Activated CD8-positive, alpha-beta memory T cell treated with anti-CD3 and anti-CD28 coated beads, Interleukin-2, amount 50 U/mL, for 48 hours (primary cell): ENCODE data around the gene MDGA2.
"Not testable (repeated sequence)": the region's sequence is repeated elsewhere in the genome, so short reads cannot be mapped to it uniquely, and the experiment has no call there.

ENCODE experiments used
- DNase-seq: peaks from one replicate; pipeline ENCODE4 v3.0.0-alpha.2; 2020

Gene MDGA2

DNA sequence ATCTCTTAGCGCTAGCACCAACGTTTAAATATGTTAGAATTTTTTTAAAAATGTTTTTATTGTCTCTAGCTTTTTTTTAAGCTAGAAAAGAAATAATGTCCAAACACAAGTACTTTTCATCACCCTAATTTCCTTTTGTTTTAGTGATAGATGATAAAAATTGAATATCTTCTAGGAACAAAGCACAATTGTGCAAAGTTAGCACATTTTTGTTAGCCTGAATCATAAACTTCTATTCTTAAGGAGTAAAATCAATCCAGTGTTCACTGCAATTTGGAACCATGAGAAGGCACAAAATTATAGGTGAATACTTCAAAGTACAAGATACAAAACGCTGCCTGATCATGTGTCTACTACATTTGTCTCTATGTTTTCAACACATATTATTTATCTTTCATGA is 615.4 kb downstream of the MDGA2 start:
- DNase-seq: no peak

DNA sequence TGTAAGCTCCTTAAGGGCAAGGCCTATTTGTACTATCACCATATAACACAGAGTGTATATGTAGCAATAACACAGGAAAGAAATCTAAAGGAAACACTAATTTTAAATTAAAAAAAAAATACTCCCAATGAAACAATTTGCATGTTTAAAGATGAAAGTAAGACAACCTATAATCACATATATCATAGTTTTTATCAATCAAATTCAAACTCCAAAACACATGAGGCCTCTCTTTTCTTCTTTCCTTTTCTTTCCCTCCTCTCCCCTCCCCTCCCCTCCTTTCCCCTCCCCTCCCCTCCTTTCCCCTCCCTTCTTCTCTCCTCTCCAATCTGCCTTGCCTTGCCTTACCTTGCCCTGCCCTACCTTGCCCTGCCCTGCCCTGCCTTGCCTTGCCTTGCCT is 618.0 kb downstream of the MDGA2 start:
- DNase-seq: no peak

DNA sequence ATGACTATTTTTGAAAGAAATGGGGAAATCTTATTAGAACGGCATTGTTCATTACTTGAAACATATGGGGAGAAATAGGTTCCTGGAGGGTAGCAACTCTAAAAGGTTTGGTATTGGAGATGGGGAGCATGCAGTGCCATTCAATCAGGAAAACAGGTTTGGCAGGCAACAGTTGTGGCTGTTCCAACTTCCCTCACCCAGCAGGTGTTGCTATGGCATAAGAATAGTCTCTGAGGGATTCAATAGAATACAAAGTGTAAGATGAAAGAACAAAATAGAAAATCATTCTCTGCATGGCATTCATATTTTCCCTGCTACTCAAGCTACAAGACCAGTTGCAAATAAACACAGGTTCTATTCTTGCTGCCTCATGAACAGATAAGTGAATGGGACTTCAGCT is 630.6 kb downstream of the MDGA2 start:
- no peak for DNase-seq

DNA sequence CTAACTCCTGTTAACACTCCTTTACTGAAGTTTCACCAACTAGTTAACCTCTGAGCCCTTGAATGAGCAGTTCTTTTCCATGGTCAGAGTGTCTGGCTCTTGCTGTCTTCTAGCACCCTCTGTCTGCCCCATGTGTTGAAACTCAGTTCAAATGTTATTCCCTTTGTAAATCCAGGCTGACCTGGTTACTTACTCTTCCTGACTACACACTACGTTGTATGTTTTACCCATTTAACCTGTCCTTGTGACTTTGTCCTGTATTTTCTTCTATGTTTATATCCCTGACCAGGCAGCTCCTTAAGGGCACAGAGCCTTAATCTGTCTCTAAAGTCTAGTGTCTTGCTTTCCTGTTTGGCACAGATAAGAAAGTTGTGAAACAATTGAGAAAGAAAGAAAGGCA is 634.9 kb downstream of the MDGA2 start:
- no peak for DNase-seq

DNA sequence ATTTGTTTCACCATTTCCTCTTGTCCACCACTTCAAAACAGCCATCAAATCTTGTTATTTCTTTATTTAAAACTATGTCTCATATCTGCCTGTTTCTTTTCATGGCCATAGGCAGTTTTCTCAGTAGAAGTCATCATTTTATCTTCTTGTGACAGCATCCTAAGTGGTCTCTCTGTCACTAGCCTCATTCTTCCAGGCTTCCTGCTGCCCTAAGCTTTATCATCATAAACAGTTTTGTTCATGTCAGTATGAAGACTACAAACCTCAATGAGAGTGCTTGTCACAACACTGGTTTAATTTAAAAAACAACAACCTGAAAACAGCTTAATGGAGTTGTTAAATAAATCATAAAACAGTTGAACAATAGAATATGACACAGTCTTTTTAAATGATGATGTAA is 636.1 kb downstream of the MDGA2 start:
- no peak for DNase-seq

DNA sequence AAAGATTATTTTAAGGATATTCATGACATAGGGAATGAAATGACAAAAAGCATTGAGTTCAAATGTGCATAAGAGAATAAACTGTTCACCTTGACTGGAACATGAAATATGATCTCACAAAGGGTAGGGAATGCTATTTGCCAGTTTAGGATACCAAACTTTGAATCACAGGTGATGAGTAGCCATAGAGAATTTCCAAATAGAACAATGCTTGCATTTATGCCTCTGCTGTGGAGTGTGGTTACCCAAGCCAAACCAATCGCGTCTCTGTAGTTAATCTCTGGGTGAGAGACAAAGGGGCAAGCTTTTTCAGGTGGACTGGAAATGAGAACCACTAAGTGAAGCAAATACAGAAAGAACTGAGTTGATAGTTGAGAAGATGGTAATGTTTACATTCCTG is 652.7 kb downstream of the MDGA2 start:
- no peak for DNase-seq

DNA sequence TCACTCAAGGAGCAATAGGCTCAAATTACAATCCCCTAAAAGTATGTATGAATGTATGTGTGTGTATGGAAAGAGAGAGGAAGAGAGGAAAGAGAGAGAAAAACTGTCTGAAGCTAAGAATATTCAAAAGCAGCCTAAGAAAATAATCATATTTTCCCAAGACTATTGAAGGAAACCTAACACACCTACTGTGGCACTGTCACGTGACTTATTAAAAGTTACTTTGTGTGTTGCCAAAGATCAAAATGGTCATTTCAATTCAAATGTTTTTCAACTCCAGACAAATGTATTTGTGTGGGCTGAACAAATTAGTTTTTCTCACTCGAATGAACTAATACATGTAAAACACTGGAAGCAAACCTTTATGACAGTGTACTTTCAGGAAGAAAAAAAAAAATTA is 654.9 kb downstream of the MDGA2 start:
- DNase-seq: no peak

DNA sequence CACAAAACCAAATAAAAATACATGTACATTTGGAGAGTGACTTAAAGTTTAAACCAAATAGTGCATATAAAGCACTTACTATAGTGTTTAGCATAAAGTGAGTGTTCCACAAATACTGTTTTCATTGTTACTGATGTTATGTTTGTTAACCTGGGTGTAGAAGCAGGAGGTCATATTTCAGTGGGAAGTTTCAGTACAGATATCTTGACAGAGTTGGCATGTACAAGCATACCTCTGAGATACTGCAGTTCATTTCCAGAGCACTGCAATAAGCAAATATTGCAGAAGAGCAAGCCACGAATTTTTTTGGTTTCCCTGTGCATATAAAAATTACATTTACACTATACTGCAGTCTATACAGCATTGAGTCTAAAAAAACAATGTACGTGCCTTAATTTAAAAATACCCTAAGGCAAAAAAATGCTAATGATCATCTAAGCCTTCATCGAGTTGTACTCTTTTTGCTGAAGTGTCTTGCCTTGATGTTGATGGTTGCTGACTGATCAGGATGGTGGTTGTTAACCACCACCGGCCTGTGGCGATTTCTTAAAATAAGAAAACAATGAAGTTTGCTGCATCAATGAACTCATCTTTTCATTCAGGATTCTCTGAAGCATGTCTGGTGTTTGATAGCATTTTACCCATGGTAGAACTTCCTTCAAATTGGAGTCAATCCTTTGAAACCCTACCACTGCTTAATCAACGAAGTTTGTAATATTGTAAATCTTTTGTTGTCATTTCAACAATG is 662.7 kb downstream of the MDGA2 start:
- DNase-seq: no peak

DNA sequence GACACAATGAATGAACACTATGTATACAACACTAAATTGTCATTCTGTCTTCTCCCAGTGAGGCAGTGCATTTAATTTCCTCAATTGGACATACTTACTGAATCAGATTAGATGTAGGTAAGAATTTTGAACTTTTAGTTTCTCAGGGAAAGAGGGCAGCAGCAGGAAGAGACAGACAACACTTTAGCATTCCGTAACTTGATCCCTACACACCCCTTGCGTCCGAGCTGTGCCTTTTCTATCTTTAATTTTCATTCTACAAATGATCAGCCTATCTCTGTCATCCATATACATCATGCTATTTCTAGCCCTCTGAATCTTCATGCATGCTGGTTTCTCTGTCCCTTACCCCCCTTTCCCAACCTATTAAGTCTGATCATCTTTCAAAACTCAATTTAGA is 665.8 kb downstream of the MDGA2 start:
- no peak for DNase-seq

DNA sequence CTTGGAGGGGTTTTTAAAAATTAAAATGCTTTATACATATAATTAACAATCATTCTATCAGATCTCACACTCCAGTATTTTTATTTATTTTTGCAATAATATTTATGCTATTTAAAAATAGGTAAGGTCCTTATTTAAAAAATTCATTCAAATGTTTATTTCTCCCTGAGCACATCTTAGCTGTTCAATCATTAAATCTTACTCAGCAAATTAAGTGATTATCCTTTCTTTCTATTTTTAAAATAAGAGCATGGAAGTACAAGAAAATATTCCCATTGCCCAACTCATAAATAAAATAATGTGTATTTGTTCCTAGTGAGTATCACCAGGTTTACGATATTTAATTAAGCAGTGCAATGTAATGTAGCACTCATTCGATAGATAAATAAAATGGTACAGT is 666.7 kb downstream of the MDGA2 start:
- DNase-seq: no peak

DNA sequence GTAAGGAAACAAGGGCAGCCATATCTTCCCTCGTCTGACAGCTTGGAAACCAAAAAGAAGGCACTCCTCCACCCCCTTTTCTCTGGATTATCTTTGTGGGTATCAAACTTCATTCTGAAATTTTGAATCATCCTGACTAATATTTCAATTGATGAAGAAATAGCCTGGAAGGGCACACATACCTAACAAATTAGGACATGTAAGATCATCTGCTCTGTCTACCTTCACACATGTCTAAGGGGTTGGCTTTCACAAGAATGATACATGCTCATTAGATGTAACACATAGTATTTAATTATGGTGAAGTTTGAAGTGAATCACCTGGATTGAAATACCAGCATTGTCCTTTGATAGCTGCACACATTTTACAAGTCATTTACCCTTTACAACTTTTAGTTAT is 675.7 kb downstream of the MDGA2 start:
- no peak for DNase-seq

DNA sequence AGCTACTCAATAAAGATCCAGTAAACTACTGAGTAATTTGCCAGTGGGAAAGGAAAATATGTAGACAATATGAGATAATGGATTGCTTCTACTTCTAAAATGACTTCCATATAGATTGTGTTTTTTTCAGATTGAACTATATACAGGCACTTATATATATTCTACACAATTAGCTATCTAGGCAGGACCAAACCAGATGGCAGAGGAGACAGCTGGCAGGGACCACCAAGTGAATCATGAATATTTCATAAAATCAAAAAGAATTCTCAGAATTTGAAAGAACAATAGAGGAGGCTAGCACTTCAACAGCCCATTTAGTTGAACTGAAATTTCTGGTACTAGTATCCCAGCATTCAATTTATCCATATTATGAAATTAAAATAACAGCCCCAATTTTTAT is 685.8 kb downstream of the MDGA2 start:
- DNase-seq: no peak

DNA sequence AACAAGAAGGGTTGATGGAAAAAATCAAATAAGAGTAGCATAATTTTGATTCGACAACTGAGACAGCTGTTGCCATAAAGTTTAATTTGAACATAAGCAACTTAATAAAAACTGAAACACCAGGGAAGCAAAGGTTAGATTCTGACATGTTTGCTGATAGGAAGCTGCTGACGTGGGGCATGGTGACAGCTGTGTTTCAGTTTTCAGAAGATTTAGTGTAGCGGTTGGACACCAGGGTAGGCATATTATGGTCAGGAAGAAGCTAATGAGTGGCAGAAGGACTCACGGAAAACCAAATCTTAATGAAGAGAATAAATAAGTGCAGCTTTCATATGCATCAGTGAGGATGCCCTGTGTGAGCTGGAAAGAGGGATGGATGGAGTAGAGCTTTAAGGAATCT is 687.1 kb downstream of the MDGA2 start:
- DNase-seq: no peak

DNA sequence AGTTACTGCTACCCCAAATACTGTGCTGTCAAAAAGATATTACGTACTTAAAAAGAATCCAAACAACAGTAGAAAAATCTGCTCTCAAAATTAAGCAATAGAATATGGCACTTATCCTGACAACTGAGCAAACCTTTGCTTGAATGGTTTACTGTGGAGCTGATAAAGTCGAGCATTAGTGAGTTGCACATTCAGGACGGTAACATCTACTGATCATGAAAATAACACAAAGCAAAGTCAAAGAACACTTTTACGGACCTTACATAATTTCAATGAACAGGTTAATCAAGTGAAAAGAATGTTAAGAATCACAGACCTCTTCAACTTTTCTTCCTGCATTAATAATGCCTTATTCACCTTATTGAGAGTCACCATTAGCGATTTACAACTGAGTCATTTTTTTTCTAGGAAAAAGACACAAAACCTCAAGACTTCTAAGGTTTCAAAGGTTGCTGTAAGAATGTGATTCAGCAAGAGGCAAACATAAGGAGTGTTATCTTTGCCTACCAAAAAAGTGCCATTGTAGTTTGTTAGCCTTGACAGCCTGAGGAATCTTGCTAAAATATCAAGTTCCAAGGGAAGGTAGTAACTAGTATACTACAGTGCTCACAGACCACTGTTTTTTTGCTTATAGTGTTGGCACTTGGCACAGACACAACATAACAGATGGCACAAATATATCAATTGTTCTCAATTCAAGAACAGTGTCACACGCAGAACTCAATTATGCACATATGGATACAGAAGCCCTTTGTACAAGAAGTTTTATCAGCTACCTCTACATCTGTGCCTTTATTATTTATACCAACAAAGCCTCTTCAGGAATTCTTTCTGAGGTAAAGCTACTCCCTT is 689.6 kb downstream of the MDGA2 start:
- DNase-seq: no peak

DNA sequence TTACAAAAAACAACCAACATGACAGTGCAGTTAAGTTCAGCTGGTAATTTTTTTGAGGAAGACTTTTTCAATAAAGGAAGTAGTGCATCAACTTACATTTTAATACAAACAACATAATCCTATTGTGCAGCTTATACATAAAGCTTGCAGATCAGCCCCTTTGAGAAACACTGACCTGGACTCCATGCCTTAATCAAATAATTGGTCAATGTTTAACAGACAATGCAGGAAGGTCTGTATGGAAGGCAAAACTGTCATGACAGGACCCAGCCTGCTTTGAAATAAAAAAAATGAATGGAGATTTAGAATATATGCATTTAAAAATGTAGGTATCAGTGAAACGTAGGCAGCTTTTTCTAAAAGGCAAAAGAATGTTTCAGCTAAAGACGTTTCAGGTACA is 702.1 kb downstream of the MDGA2 start:
- no peak for DNase-seq

DNA sequence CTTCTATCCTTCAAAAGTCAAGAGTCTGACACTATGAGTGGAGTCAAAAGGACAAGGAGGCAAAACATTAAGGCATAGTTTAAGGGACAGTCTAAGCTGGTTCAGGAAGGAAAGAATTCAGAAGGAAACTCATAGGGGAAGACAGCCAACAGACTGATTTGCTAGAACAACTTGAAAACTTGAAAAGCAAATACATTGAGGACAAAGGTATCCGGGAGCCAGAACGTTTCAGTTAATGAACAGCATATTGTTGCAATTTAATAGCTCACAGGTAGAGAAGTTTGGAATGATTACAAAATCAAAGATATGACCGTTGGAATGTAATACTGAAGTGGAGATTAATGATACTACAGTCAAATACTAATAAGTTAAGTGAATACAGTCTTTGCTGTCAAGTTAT is 711.0 kb downstream of the MDGA2 start:
- DNase-seq: no peak

DNA sequence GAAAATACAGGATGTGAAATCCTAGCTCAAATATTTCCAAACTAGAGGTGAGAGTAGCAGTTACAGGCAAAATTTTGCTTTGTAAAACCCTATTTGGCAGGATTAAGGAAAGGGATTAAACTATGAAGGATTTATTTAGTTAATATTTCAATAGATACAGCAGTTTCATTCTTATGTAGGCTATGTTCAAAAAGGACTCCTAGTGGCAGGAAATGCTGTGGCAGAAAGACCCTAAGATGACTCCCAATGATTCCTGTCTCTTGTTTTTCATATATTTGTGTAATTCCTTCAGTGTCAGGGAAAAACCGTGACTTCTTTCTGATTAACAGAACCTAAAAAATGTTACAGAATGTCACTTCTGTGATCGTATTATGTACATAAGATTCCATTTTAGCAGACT is 724.3 kb downstream of the MDGA2 start:
- no peak for DNase-seq

DNA sequence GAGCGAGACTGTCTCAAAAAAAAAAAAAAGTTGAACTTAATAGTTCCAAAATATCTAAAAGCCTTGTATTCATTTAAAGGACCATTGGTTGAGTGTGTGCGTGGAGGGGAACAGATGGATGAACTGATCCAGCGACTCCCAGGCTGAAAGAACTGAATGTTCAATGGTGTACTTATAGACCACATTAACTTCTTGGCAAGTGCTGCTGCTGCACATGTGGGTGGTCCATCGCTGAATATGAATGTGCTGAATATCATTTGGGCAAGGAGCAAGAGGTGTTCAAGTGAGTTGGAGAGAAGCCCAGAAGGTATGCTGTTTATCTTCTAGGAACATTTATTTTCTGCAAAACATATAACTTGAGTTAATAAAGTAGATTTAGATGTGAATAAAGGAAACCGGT is 734.8 kb downstream of the MDGA2 start:
- DNase-seq: no peak

DNA sequence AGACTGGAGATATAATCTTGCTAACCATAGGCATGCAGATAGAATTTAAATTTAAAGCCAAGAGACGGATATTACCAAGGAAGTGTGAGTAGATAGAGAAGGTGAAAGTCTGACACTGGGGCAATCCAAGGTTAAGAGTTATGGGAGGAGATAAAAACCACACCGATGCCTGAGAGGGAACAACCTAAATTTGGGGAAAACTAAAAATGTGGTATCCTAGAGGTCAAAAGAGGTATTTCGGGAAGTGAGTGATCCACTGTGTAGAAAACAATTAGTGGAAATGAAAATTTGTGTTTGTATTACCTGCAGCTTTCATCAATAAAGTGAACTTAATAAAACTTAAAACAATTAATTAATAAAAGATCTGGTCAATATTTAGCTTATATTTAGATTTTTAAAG is 754.9 kb downstream of the MDGA2 start:
- DNase-seq: no peak

DNA sequence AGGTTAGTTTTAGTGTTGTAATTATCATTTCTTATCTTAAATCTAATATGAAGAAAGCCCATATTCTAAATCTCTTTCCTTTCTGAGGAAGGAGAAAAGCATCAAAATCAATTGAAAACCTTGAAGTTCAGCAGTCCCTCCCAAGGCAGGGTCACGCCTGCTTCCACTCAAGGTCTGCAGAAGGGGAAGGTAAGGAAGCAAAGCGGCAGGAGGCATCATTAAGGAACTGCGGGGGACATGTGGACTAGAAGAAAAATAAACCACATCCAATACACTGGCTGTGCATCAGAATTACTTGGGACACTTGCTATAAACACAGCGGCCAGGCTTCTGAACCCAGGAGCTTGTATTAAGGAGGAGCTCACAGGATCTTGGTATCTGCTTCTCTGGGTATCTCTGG is 759.9 kb downstream of the MDGA2 start:
- DNase-seq: not testable (repeated sequence)

DNA sequence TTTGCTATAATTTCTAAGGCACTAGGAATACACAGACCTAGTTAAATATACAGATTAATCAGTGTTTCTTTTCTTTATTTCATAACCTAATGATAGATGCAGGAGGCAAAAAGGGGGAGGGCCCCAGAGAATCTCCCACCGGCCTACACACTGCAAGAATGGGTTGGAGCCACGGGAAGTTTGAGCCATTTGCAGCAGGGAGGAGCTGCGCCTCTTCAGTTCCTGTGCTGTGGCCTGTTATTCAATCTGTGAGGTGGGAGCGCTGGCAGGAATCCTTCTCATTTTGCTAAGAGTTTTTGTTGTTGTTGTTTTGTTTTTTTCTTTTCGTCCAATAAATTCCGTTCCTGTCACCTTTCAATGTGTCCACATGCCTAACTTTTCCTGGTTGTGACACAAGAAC is 772.6 kb downstream of the MDGA2 start:
- no peak for DNase-seq

DNA sequence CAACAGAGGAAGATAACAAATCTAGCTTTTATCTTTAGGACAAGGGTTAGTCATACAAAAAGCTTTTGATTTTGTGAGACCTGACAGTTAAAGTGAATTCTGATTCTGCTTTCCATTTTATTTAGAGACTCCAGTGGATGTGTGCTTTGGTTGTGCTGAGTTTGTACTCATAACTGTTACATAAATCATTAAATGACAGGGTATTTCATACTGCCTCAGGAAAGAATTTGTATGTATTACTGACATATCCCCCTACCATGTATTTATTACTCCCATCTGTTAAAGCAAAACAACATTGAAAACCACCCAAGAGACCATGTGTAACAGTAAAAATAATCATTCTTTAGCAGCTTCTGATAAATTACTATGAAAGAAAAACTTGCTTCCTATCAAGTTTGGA is 780.9 kb downstream of the MDGA2 start:
- DNase-seq: no peak

DNA sequence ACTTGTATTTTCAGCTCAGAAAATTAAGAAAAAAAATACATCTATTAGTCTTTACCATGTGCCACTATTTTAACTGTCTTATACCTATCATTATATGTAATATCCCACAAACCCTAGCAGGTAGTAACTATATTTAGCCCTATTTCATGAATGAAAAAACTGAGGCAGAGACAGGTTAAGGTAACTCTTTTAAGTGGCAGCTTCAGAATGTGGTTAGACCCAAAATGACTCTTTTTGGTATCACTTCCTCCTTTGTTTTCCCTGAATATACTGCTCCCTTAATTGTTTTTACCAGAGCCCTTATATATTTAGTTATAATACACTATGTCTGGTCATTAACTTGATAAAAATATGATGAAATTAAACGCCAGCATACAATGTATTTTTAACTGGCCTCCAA is 788.3 kb downstream of the MDGA2 start:
- no peak for DNase-seq

DNA sequence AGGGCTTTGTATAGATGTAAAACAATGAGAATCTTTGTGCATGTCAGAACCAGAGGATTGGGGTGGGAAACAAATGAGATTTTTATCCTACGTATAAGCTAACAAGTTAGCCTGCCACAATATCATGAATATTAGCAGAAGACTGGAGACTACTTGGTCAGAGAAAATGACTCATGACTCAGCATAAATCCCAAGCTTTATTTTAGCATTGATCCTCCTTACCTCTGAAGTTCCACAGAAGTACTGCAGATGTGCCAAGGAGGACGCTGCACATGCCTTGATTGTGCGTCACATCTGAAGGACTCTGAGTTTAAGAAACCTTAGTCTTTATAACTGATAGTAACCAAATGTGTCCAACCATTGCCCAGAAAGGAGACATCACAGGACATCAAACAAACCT is 789.8 kb downstream of the MDGA2 start:
- no peak for DNase-seq

DNA sequence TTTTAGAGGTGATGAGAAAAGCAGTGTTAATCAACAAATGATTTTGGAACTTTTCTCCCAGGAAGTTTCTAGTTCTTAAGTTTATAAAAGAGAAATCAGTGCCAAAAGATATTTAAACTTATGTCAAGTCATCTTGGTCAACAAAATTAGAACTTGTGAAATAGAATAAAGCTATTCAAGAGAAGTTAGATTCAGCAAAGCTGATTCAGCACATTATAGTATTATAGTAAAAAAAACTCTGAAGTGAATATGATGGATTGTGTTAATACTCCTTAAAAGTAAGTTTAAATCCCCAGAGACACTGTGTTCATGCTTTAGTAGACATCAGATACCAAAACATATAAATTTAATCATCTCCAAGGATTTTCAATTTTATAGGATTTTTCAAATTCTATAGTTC is 813.7 kb downstream of the MDGA2 start:
- DNase-seq: no peak
